ENCODE results near the gene SLC22A1.
"Not testable (repeated sequence)": the region's sequence is repeated elsewhere in the genome, so short reads cannot be mapped to it uniquely, and the experiment has no call there.

SLC22A1 gene

GRCh38 chr6:160121981-160122380, 366 bp downstream of the SLC22A1 start:
- Histone ChIP-seq H3K4me3 (ENCODE audit: low read length) (no peak overlapping the region), H3K4me1 (ENCODE audit: control insufficient read depth, insufficient read depth, low read length) (no peaks in the 10 kb centered on the region), H3K27me3 (ENCODE audit: control insufficient read depth, insufficient read depth, low read length) (no peaks in the 10 kb centered on the region), H3K27ac (ENCODE audit: low read length) (no peak overlapping the region), H3K36me3 (ENCODE audit: control insufficient read depth, insufficient read depth, low read length) (no peaks in the 10 kb centered on the region), H3K9me3 (ENCODE audit: control insufficient read depth, insufficient read depth, low read length) (peaks cover 3% of the 10 kb centered on the region; the same call in 1 of the 2 replicates)
- DNase-seq (ENCODE audit: low read depth, low spot score) = no peak
- WGBS (ENCODE audit: insufficient coverage, insufficient read length) = no CpG with 5 or more reads among the region's 14 CpGs

GRCh38 chr6:160122744-160123143, 1.1 kb downstream of the SLC22A1 start:
- Histone ChIP-seq H3K4me3 (ENCODE audit: low read length) (no peak overlapping the region), H3K27ac (ENCODE audit: low read length) (no peak overlapping the region), H3K27me3 (ENCODE audit: control insufficient read depth, insufficient read depth, low read length) (no peaks in the 10 kb centered on the region), H3K36me3 (ENCODE audit: control insufficient read depth, insufficient read depth, low read length) (no peaks in the 10 kb centered on the region), H3K9me3 (ENCODE audit: control insufficient read depth, insufficient read depth, low read length) (peaks cover 3% of the 10 kb centered on the region; the same call in 1 of the 2 replicates), H3K4me1 (ENCODE audit: control insufficient read depth, insufficient read depth, low read length) (no peaks in the 10 kb centered on the region)
- no peak for DNase-seq (ENCODE audit: low read depth, low spot score)
- no CpG with 5 or more reads among the region's 5 CpGs for WGBS (ENCODE audit: insufficient coverage, insufficient read length)

- DNase-seq (ENCODE audit: low read depth, low spot score) = no peak
- Histone ChIP-seq H3K36me3 (ENCODE audit: control insufficient read depth, insufficient read depth, low read length) (no peaks in the 10 kb centered on the region), H3K4me3 (ENCODE audit: low read length) (no peak overlapping the region), H3K4me1 (ENCODE audit: control insufficient read depth, insufficient read depth, low read length) (no peaks in the 10 kb centered on the region), H3K27ac (ENCODE audit: low read length) (no peak overlapping the region), H3K27me3 (ENCODE audit: control insufficient read depth, insufficient read depth, low read length) (no peaks in the 10 kb centered on the region), H3K9me3 (ENCODE audit: control insufficient read depth, insufficient read depth, low read length) (no peaks in the 10 kb centered on the region)
- WGBS (ENCODE audit: insufficient coverage, insufficient read length) = no CpG with 5 or more reads among the region's 2 CpGs
Observed at GRCh38 chr6:160124007-160124406, 2.4 kb downstream of the SLC22A1 start.

- no peaks in the 10 kb centered on the region for H3K36me3 ChIP-seq (ENCODE audit: control insufficient read depth, insufficient read depth, low read length)
- H3K4me3 ChIP-seq (ENCODE audit: low read length) = no peak overlapping the region
- H3K27me3 ChIP-seq (ENCODE audit: control insufficient read depth, insufficient read depth, low read length) = no peaks in the 10 kb centered on the region
- no CpG with 5 or more reads among the region's 5 CpGs for WGBS (ENCODE audit: insufficient coverage, insufficient read length)
- no peak overlapping the region for H3K27ac ChIP-seq (ENCODE audit: low read length)
- H3K4me1 ChIP-seq (ENCODE audit: control insufficient read depth, insufficient read depth, low read length) = no peaks in the 10 kb centered on the region
- H3K9me3 ChIP-seq (ENCODE audit: control insufficient read depth, insufficient read depth, low read length) = no peaks in the 10 kb centered on the region
- DNase-seq (ENCODE audit: low read depth, low spot score) = no peak
Observed at GRCh38 chr6:160124605-160125004, 3.0 kb downstream of the SLC22A1 start.

- H3K36me3 ChIP-seq (ENCODE audit: control insufficient read depth, insufficient read depth, low read length); H3K27ac ChIP-seq (ENCODE audit: low read length); H3K9me3 ChIP-seq (ENCODE audit: control insufficient read depth, insufficient read depth, low read length); H3K27me3 ChIP-seq (ENCODE audit: control insufficient read depth, insufficient read depth, low read length); H3K4me1 ChIP-seq (ENCODE audit: control insufficient read depth, insufficient read depth, low read length); DNase-seq (ENCODE audit: low read depth, low spot score); H3K4me3 ChIP-seq (ENCODE audit: low read length): not testable (repeated sequence)
- WGBS (ENCODE audit: insufficient coverage, insufficient read length) = no CpG with 5 or more reads among the region's 5 CpGs
Observed at GRCh38 chr6:160125105-160125504, 3.5 kb downstream of the SLC22A1 start.

GRCh38 chr6:160127270-160128124, 5.9 kb downstream of the SLC22A1 start:
- no peaks in the 10 kb centered on the region for H3K9me3 ChIP-seq (ENCODE audit: control insufficient read depth, insufficient read depth, low read length)
- no CpG with 5 or more reads among the region's 16 CpGs for WGBS (ENCODE audit: insufficient coverage, insufficient read length)
- DNase-seq (ENCODE audit: low read depth, low spot score) = no peak
- no peak overlapping the region for H3K27ac ChIP-seq (ENCODE audit: low read length)
- no peaks in the 10 kb centered on the region for H3K36me3 ChIP-seq (ENCODE audit: control insufficient read depth, insufficient read depth, low read length)
- peaks cover 6% of the 10 kb centered on the region for H3K4me1 ChIP-seq (ENCODE audit: control insufficient read depth, insufficient read depth, low read length)
- H3K4me3 ChIP-seq (ENCODE audit: low read length) = no peak overlapping the region
- no peaks in the 10 kb centered on the region for H3K27me3 ChIP-seq (ENCODE audit: control insufficient read depth, insufficient read depth, low read length)

GRCh38 chr6:160128125-160128683, 6.6 kb downstream of the SLC22A1 start:
- WGBS (ENCODE audit: insufficient coverage, insufficient read length) = no CpG with 5 or more reads among the region's 3 CpGs
- H3K36me3 ChIP-seq (ENCODE audit: control insufficient read depth, insufficient read depth, low read length) = no peaks in the 10 kb centered on the region
- DNase-seq (ENCODE audit: low read depth, low spot score) = no peak
- H3K9me3 ChIP-seq (ENCODE audit: control insufficient read depth, insufficient read depth, low read length) = no peaks in the 10 kb centered on the region
- no peaks in the 10 kb centered on the region for H3K27me3 ChIP-seq (ENCODE audit: control insufficient read depth, insufficient read depth, low read length)
- no peak overlapping the region for H3K4me3 ChIP-seq (ENCODE audit: low read length)
- peaks cover 9% of the 10 kb centered on the region for H3K4me1 ChIP-seq (ENCODE audit: control insufficient read depth, insufficient read depth, low read length)
- no peak overlapping the region for H3K27ac ChIP-seq (ENCODE audit: low read length)

- no peaks in the 10 kb centered on the region for H3K36me3 ChIP-seq (ENCODE audit: control insufficient read depth, insufficient read depth, low read length)
- H3K27me3 ChIP-seq (ENCODE audit: control insufficient read depth, insufficient read depth, low read length) = no peaks in the 10 kb centered on the region
- WGBS (ENCODE audit: insufficient coverage, insufficient read length) = no CpG with 5 or more reads among the region's 6 CpGs
- no peak overlapping the region for H3K27ac ChIP-seq (ENCODE audit: low read length)
- H3K4me1 ChIP-seq (ENCODE audit: control insufficient read depth, insufficient read depth, low read length) = peaks cover 12% of the 10 kb centered on the region
- DNase-seq (ENCODE audit: low read depth, low spot score) = no peak
- H3K9me3 ChIP-seq (ENCODE audit: control insufficient read depth, insufficient read depth, low read length) = no peaks in the 10 kb centered on the region
- H3K4me3 ChIP-seq (ENCODE audit: low read length) = no peak overlapping the region
Observed at GRCh38 chr6:160128879-160129516, 7.4 kb downstream of the SLC22A1 start.

GRCh38 chr6:160129881-160130615, 8.4 kb downstream of the SLC22A1 start:
- no peak for DNase-seq (ENCODE audit: low read depth, low spot score)
- no peak overlapping the region for H3K4me3 ChIP-seq (ENCODE audit: low read length)
- H3K36me3 ChIP-seq (ENCODE audit: control insufficient read depth, insufficient read depth, low read length) = no peaks in the 10 kb centered on the region
- no peaks in the 10 kb centered on the region for H3K27me3 ChIP-seq (ENCODE audit: control insufficient read depth, insufficient read depth, low read length)
- WGBS (ENCODE audit: insufficient coverage, insufficient read length) = 100% methylated on average over 1 of the region's 10 CpGs
- H3K27ac ChIP-seq (ENCODE audit: low read length) = no peak overlapping the region
- H3K4me1 ChIP-seq (ENCODE audit: control insufficient read depth, insufficient read depth, low read length) = peaks cover 12% of the 10 kb centered on the region
- no peaks in the 10 kb centered on the region for H3K9me3 ChIP-seq (ENCODE audit: control insufficient read depth, insufficient read depth, low read length)

GRCh38 chr6:160130729-160131484, 9.3 kb downstream of the SLC22A1 start:
- no peak for DNase-seq (ENCODE audit: low read depth, low spot score)
- Histone ChIP-seq H3K36me3 (ENCODE audit: control insufficient read depth, insufficient read depth, low read length) (no peaks in the 10 kb centered on the region), H3K4me3 (ENCODE audit: low read length) (no peak overlapping the region), H3K9me3 (ENCODE audit: control insufficient read depth, insufficient read depth, low read length) (no peaks in the 10 kb centered on the region), H3K4me1 (ENCODE audit: control insufficient read depth, insufficient read depth, low read length) (peaks cover 12% of the 10 kb centered on the region), H3K27ac (ENCODE audit: low read length) (no peak overlapping the region), H3K27me3 (ENCODE audit: control insufficient read depth, insufficient read depth, low read length) (no peaks in the 10 kb centered on the region)
- no CpG with 5 or more reads among the region's 13 CpGs for WGBS (ENCODE audit: insufficient coverage, insufficient read length)

Data from iPS DF 6.9 (cell line).